Thoracic aorta (tissue), 2 donors: Measurements from ENCODE around the gene GNAL. TPM values are rescaled to one million over a fixed set of nuclear protein-coding genes. Genes with fewer than 3 reads are reported as not detected.

Experiments used
- ATAC-seq: fragments of 150-250 bp; one replicate; pipeline ENCODE4 v1.8.0; 2017; ENCODE audit warnings: low read depth; ENCODE audit not compliant: insufficient number of reproducible peaks, low FRiP score
- DNase-seq: peaks from one replicate; pipeline ENCODE4 v3.0.0-alpha.2; 2020; ENCODE audit warnings: low spot score
- H3K27ac ChIP-seq, 2 donors: fragments of 200-600 bp; sonication (generic); 1 replicate in 1 of 2; 2 replicates in 1 of 2; pipeline ENCODE4 v1.5.1; 2016; ENCODE audit warnings: mild to moderate bottlenecking in 2 of 2, moderate library complexity in 2 of 2
- H3K27me3 ChIP-seq: fragments of 200-600 bp; sonication (generic); replicated peaks from 2 replicates; pipeline ENCODE4 v1.6.0; 2016; ENCODE audit warnings: mild to moderate bottlenecking; ENCODE audit not compliant: insufficient read depth
- H3K36me3 ChIP-seq: fragments of 200-600 bp; sonication (generic); one replicate; pipeline ENCODE4 v1.5.1; 2016
- H3K4me1 ChIP-seq, 2 donors: fragments of 200-600 bp; sonication (generic); 1 replicate in 1 of 2; 2 replicates in 1 of 2; pipeline versions ENCODE4 v1.5.1 to v1.6.0; 2016; ENCODE audit warnings: low read depth in 2 of 2, mild to moderate bottlenecking in 1 of 2; ENCODE audit not compliant: control insufficient read depth in 1 of 2
- H3K4me3 ChIP-seq: fragments of 200-600 bp; sonication (generic); 2 replicates; pipeline ENCODE4 v1.5.1; 2016; ENCODE audit warnings: mild to moderate bottlenecking
- H3K9me3 ChIP-seq: fragments of 200-600 bp; sonication (generic); 2 replicates; pipeline ENCODE4 v1.5.1; 2016
- CTCF ChIP-seq: fragments of 200-600 bp; sonication (generic); IDR thresholded peaks from one replicate; pipeline ENCODE4 v1.5.1; 2019; ENCODE audit warnings: antibody characterized with exemption
- total RNA-seq, 2 donors: library from RNA; depleted of rRNA; stranded (reverse); fragments of >200 nt; gene quantifications; one replicate each; pipeline versions ENCODE4 v1.1.0 to v1.2.3, GENCODE V29; 2016

The GNAL gene
- total RNA-seq, 2 donors from 2014 or later = 4.2 to 20.4 TPM

GRCh38 chr18:11819938-11820337, 130.9 kb downstream of the GNAL start:
- Histone ChIP-seq H3K9me3 (no peaks in the 10 kb centered on the region), H3K36me3 (no peaks in the 10 kb centered on the region), H3K27ac (no peak overlapping the region), H3K27me3 (no peaks in the 10 kb centered on the region), H3K4me3 (no peak overlapping the region), H3K4me1 (no peaks in the 10 kb centered on the region)
- no peak for TF ChIP-seq CTCF
- ATAC-seq (no peak), DNase-seq (no peak)

- no peaks in the 10 kb centered on the region for H3K27me3 ChIP-seq
- DNase-seq (no peak), ATAC-seq (no peak)
- no peaks in the 10 kb centered on the region for H3K4me1 ChIP-seq
- TF ChIP-seq CTCF = no peak
- no peaks in the 10 kb centered on the region for H3K9me3 ChIP-seq
- no peaks in the 10 kb centered on the region for H3K36me3 ChIP-seq
- no peak overlapping the region for H3K4me3 ChIP-seq
- no peak overlapping the region for H3K27ac ChIP-seq
Measured at GRCh38 chr18:11820697-11821096, 131.6 kb downstream of the GNAL start.

- no peak for ATAC-seq
- no peak for TF ChIP-seq CTCF
- Histone ChIP-seq H3K4me1 (no peaks in the 10 kb centered on the region), H3K27me3 (no peaks in the 10 kb centered on the region), H3K27ac (no peak overlapping the region), H3K9me3 (no peaks in the 10 kb centered on the region), H3K4me3 (no peak overlapping the region), H3K36me3 (no peaks in the 10 kb centered on the region)
- DNase-seq = no peak
Measured at GRCh38 chr18:11821208-11821607, 132.1 kb downstream of the GNAL start.

GRCh38 chr18:11821643-11822237, 132.7 kb downstream of the GNAL start:
- TF ChIP-seq CTCF = no peak
- no peak overlapping the region for H3K27ac ChIP-seq
- H3K27me3 ChIP-seq = no peaks in the 10 kb centered on the region
- no peak overlapping the region for H3K4me3 ChIP-seq
- H3K4me1 ChIP-seq = no peaks in the 10 kb centered on the region
- DNase-seq = no peak
- H3K9me3 ChIP-seq = no peaks in the 10 kb centered on the region
- no peak for ATAC-seq
- no peaks in the 10 kb centered on the region for H3K36me3 ChIP-seq

GRCh38 chr18:11823545-11823944, 134.5 kb downstream of the GNAL start:
- Histone ChIP-seq H3K4me1 (no peaks in the 10 kb centered on the region), H3K4me3 (no peak overlapping the region), H3K36me3 (no peaks in the 10 kb centered on the region), H3K27ac (no peak overlapping the region), H3K9me3 (no peaks in the 10 kb centered on the region), H3K27me3 (no peaks in the 10 kb centered on the region)
- no peak for DNase-seq
- ATAC-seq = no peak
- TF ChIP-seq CTCF = no peak
